WTC11 (cell line): ENCODE measurements around the gene AFF2.
"Not testable (repeated sequence)": the region's sequence is repeated elsewhere in the genome, so short reads cannot be mapped to it uniquely, and the experiment has no call there.

Experiments
- AFF4 ChIP-seq: sonication (generic); formaldehyde crosslinking; IDR thresholded peaks from 2 replicates; pipeline ENCODE4 v1.8.1; 2023; ENCODE audit warnings: mild to moderate bottlenecking, missing genetic modification reagents, borderline replicate concordance
- CREB1 ChIP-seq: sonication (generic); formaldehyde crosslinking; IDR thresholded peaks from 2 replicates; pipeline ENCODE4 v1.8.0; 2023; ENCODE audit warnings: mild to moderate bottlenecking, missing genetic modification reagents
- CTCF ChIP-seq: fragments of 200-600 bp; IDR thresholded peaks from 2 replicates; pipeline ENCODE4 v1.8.0; 2022; ENCODE audit warnings: antibody characterized with exemption
- ESRRA ChIP-seq: sonication (generic); formaldehyde crosslinking; IDR thresholded peaks from 2 replicates; pipeline ENCODE4 v1.8.1; 2022; ENCODE audit warnings: mild to moderate bottlenecking, missing genetic modification reagents, borderline replicate concordance
- HMGXB4 ChIP-seq: sonication (generic); formaldehyde crosslinking; IDR thresholded peaks from 2 replicates; pipeline ENCODE4 v1.8.1; 2023; ENCODE audit warnings: mild to moderate bottlenecking, moderate library complexity, missing genetic modification reagents
- KAT7 ChIP-seq: sonication (generic); formaldehyde crosslinking; IDR thresholded peaks from 2 replicates; pipeline ENCODE4 v1.8.1; 2023; ENCODE audit warnings: missing genetic modification reagents, mild to moderate bottlenecking, borderline replicate concordance
- MAX ChIP-seq: sonication (generic); formaldehyde crosslinking; IDR thresholded peaks from 2 replicates; pipeline ENCODE4 v1.8.0; 2022; ENCODE audit warnings: mild to moderate bottlenecking, missing genetic modification reagents
- MXD4 ChIP-seq: fragments of 250-450 bp; sonication (Bioruptor Pico); IDR thresholded peaks from 2 replicates; pipeline ENCODE4 v1.8.0; 2021; ENCODE audit warnings: mild to moderate bottlenecking, moderate library complexity, borderline replicate concordance
- NR3C1 ChIP-seq: sonication (generic); formaldehyde crosslinking; conservative IDR thresholded peaks from 2 replicates; pipeline ENCODE4 v1.8.1; 2023; ENCODE audit warnings: low read depth, mild to moderate bottlenecking, missing genetic modification reagents
- SP1 ChIP-seq: sonication (generic); formaldehyde crosslinking; conservative IDR thresholded peaks from 2 replicates; pipeline ENCODE4 v1.8.1; 2022; ENCODE audit warnings: missing genetic modification reagents
- USF1 ChIP-seq: sonication (generic); formaldehyde crosslinking; IDR thresholded peaks from 2 replicates; pipeline ENCODE4 v1.8.0; 2022; ENCODE audit warnings: mild to moderate bottlenecking, missing genetic modification reagents
- USF2 ChIP-seq: sonication (generic); formaldehyde crosslinking; IDR thresholded peaks from 2 replicates; pipeline ENCODE4 v1.8.1; 2023; ENCODE audit warnings: mild to moderate bottlenecking, missing genetic modification reagents, moderate library complexity
- ZNF219 ChIP-seq: sonication (generic); formaldehyde crosslinking; IDR thresholded peaks from 2 replicates; pipeline ENCODE4 v1.8.0; 2023; ENCODE audit warnings: missing genetic modification reagents, mild to moderate bottlenecking, borderline replicate concordance
- ZNF416 ChIP-seq: fragments of 250-450 bp; sonication (Bioruptor Pico); IDR thresholded peaks from 2 replicates; pipeline ENCODE4 v1.9.0; 2021; ENCODE audit warnings: mild to moderate bottlenecking, inconsistent platforms

- TF ChIP-seq MAX (CRISPR knock-in tag); AFF4 (CRISPR knock-in tag); CREB1; USF2; CTCF; SP1 (CRISPR knock-in tag); NR3C1 (CRISPR knock-in tag); ZNF416 (CRISPR knock-in tag); ZNF219 (CRISPR knock-in tag); ESRRA (CRISPR knock-in tag); USF1 (CRISPR knock-in tag); HMGXB4 (CRISPR knock-in tag); MXD4 (CRISPR knock-in tag); KAT7 (CRISPR knock-in tag): not testable (repeated sequence)
These were observed 406.2 kb downstream of the AFF2 start for GRCh38 chrX:148906628-148907027.
